GM18508 (cell line): Measurements from ENCODE around the gene ATXN1.

Experiments
- ATAC-seq: cut with Tn5 transposase; IDR thresholded peaks from one replicate; pipeline ENCODE4 v1.9.1; 2021; ENCODE audit warnings: moderate number of reproducible peaks; ENCODE audit not compliant: insufficient read depth, unreplicated experiment

Gene ATXN1

DNA sequence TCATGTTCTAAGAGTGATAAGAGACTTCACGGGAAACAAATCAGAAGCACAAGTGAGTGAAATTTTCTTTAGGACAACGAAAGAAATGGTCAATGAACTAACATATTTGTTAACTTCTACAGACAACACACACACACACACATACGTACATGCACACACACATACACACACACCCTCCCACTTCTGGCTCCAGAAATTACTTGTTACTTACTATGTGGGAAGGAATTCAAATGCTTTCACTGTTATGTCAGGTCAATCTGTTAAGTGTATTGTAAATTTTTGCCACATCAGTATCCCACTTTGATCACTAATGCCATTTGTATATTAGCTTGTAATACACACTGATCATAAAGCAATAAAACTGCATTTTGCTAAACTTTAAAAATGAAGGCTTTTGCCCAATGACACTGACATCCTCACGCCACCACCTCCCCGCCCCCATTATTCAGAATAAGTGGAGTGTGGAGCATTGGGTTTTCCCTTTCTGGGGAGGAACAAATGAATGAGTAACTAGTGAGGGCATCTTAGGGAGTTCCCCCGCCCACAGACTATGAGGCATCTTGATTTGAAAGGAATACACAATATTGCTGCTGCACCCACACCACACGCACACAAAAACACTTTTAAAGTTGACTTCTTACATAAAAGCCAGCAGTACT, 76.2 kb downstream of the ATXN1 start:
- ATAC-seq, result peak; percentile 57

GRCh38 chr6:16684195-16684689, 77.0 kb downstream of the ATXN1 start:
- ATAC-seq, result no peak

GRCh38 chr6:16683641-16684194, 77.5 kb downstream of the ATXN1 start:
- no peak for ATAC-seq

- no peak for ATAC-seq
These were observed 79.9 kb downstream of the ATXN1 start for GRCh38 chr6:16681260-16681873.

- no peak for ATAC-seq
These were observed 82.2 kb downstream of the ATXN1 start for GRCh38 chr6:16679050-16679449.

DNA sequence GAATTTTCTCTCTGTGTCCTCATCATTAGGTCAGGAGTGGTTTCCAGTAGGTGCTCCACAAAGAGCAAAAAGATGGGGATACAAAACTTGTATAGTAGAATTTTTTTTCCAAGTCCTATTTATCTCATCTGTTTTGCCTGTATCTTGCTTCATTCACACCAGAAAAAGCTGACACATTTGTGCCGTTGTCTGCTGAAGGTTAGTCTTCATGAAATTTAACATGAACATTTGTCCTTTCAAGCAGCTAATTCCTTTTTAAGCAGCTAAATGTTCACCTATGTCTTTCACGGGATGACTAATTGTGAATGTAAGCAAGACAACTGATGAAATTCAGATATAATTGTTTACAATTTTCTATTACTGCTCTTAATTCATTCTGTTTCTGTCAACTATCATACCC, 83.8 kb downstream of the ATXN1 start:
- ATAC-seq, result no peak

DNA sequence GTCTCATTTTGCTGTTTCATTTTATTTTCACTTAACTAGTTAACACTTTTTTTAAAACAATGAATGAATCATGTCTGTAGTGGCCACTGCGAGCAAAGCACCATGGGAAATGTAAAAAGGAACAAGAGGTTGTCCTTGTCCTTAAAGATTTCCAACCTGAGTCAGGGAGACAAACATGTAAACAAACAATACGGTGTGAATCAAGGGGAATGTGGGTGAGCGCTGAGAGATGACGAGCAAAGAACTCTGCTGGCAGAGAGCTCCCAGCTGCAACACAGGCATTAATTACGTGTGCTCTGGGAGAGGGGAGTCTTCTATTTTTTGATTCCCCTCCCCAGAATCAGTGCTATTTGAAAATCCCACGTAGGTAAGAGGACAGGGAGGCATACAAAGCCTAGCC, 84.3 kb downstream of the ATXN1 start:
- no peak for ATAC-seq

DNA sequence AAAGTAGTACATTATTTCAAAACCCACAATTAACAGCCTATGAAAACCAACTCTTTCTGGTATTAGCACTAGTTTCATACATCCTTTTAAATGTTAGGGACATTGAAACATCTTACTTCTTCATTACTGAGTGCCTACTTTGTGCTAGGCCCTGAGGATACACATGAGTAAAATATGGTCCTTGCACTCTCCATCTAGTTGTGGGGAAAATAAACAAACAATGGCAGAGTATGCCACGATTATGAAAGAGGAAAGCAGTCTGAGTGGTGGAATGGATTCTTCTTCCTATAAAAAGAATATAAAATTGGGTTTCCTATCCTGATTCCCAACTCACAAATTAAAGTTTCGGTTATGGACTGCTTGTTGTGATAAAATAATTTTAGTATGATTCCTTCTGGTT, 84.9 kb downstream of the ATXN1 start:
- ATAC-seq, result no peak

GRCh38 chr6:16674801-16675392, 86.4 kb downstream of the ATXN1 start:
- ATAC-seq, result no peak

- ATAC-seq, result no peak
These were observed 88.1 kb downstream of the ATXN1 start for GRCh38 chr6:16673011-16673797.

- no peak for ATAC-seq
These were observed 89.7 kb downstream of the ATXN1 start for GRCh38 chr6:16671302-16672289.

- peak; percentile 33 for ATAC-seq
These were observed 90.6 kb downstream of the ATXN1 start for GRCh38 chr6:16670617-16671051.

DNA sequence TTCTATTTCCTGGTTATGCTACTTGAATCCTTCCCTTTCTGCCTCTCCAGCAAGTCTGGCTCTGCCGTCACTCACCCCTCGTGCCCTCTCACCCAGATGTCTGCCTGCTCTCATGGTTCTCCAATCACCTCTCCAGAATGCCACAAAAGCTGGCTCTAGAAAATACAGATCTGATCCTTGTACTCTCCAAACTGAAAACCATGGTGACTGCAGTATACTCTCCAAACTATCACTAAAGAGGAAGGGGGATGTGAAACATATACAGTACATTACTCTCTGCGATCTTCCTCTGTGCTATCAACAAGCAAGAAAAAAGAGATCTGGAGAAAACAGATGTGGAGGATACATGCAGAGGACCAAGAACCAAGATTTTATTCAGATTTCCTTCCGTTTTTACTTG, 91.1 kb downstream of the ATXN1 start:
- ATAC-seq, result peak; percentile 44

- no peak for ATAC-seq
These were observed 92.0 kb downstream of the ATXN1 start for GRCh38 chr6:16669227-16669626.

GRCh38 chr6:16667509-16667908, 93.8 kb downstream of the ATXN1 start:
- ATAC-seq, result no peak

- no peak for ATAC-seq
These were observed 95.3 kb downstream of the ATXN1 start for GRCh38 chr6:16665992-16666391.

DNA sequence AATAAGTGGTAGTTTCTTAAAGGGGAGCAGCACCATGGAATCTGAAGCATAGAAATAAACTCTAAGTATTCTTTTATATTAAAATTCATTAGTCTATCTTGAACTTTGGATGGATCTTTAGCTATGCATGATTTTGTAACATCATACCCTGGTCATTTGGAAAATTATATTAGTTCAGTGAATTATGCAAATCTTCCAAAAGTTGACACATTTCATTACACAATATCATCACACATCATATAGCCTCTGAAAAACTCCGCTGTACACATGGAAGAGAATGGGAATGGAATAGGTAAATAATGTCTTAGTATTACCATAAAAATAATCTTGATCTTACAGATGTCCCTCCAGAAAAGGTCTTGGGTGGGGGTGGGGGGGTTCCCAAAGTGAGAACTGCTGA, 96.1 kb downstream of the ATXN1 start:
- ATAC-seq, result no peak

GRCh38 chr6:16663901-16664300, 97.4 kb downstream of the ATXN1 start:
- ATAC-seq, result no peak

DNA sequence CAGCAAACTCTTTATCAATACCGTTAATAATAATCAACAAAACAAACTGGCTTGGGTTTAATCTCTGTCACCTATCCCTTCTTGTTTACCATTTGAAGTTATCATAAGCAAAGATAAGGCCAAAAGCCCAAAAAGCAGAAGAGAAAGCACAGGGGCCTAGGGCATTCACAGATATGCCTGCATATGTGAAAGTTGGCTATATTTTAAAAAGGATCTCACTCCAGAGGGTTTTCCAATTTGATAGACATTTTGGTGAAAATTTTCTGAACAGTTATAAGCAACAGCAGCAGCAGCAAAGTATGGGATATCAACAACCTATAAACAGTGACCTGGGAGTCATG, 101.1 kb downstream of the ATXN1 start:
- ATAC-seq, result no peak
